Measurements from ENCODE around the gene CENPC.
"Not testable (repeated sequence)": the region's sequence is repeated elsewhere in the genome, so short reads cannot be mapped to it uniquely, and the experiment has no call there.

Gene CENPC

DNA sequence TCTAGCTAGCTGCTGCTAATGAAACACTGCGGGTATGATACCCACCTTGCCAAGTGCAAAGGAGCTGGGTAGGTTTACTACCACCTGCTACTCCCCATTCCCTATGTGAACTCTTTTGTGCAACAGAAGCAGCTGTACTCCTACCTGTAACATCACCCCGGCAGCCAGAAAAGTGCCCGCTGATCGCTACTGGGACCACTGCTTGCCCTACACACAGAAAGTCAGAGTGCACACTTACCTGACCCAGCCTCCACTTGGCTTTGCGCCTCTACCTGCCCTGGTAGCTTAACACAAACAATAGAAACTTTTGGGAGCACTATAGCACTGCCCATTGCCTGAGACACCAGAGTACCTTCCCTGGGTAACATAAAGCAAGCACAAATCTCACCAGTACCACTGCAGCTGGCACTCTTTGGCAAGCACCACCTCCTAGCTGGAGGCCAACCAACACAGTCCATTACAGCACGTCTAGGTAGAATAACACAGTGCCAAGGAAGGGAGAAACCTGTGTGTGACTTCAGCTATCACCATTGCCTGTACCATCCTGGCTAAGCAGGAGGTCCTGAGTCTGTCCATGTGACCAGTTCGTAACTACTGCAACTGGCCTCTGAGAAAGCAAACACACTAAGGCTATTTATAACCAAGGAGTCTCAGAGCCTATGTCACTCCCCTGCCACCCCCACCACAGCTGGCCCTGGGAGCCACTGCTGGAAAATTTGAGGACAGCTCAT, 80.1 kb downstream of the CENPC start:
- no peak for DNase-seq

GRCh38 chr4:67460574-67460973, 84.7 kb downstream of the CENPC start:
- DNase-seq: no peak

DNA sequence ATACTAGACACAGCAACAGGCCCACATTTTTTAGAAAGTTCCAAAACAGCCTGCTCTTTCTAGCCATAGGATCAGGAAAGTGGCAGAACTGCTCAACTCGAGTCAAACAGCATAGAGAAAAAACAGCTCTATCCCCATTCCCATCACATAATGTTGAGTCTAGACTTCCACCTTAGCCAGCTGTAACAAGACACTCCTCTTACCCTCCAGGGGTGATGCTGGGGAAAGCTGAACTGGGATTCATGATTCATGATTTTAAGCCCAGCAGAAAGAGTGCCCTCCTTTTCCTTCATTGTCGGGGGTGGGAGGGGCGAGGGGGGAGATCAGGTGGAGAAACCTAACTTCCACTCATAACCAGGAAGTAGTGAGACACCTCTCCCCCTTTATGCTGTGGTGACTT, 86.1 kb downstream of the CENPC start:
- no peak for DNase-seq

- no peak for DNase-seq
Measured at GRCh38 chr4:67456577-67457196, 88.6 kb downstream of the CENPC start.

DNA sequence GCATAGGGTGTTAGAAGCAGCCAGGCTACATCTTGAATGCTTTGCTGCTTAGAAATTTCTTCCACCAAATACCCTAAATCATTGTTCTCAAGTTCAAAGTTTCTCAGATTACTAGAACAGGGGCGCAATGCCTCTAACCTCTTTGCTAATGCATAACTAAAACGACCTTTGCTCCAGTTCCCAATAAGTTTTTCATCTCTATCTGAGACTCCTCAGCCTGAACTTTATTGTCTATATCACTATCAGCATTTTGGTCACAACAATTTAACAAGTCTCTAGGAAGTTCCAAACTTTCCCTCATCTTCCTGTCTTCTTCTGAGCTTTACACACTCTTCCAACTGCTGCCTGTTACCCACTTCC, 92.5 kb downstream of the CENPC start:
- DNase-seq: not testable (repeated sequence)

GRCh38 chr4:67452100-67452845, 93.0 kb downstream of the CENPC start:
- no peak for DNase-seq

DNA sequence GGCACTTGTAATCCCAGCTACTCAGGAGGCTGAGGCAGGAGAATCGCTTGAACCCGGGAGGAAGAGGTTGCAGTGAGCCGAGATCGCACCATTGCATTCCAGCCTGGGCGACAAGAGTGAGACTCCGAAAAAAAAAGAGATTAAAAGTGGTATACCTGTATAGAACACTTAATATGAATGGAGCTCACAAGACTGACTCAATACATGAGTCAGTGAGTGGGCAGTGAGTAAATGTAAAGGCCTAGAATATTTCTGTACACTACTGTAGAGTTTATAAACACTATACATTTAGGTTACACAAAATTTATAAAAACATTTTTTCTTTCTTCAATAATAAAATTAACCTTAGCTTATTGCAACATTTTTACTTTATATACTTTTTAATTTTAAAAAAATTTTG, 93.8 kb downstream of the CENPC start:
- DNase-seq: no peak

DNA sequence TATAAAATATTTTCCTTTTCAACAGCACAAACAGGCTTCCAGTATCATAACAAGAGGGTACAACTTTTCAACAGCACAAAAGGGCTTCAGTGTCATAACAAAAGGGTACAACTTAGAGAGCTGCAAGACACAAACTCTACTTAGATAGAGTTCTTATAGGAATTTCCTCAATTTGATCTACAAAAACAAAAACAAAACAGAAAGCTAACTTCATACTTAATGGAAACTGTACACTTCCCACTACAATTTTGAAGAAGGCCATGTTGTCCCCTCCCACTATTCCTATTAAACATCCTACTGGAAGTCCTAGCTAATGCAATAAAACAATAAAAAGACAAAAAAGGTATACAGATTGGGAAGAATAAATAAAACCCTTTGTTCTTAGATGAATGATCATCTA, 96.7 kb downstream of the CENPC start:
- DNase-seq: no peak

DNA sequence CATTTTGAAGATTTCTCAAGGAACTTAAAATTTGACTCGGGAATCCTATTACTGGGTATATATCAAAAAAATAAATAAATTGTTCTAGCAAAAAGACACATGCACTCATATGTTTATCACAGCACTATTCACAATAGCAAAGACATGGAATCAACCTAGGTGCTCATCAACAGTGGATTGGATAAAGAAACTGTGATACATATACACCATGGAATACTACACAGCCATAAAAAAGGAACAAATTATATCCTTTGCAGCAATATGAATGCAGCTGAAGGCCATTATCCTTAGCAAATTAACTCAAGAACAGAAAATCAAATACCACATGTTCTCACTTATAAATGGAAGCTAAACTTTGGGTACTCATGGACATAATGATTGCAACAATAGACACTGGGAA, 97.4 kb downstream of the CENPC start:
- DNase-seq: no peak

DNA sequence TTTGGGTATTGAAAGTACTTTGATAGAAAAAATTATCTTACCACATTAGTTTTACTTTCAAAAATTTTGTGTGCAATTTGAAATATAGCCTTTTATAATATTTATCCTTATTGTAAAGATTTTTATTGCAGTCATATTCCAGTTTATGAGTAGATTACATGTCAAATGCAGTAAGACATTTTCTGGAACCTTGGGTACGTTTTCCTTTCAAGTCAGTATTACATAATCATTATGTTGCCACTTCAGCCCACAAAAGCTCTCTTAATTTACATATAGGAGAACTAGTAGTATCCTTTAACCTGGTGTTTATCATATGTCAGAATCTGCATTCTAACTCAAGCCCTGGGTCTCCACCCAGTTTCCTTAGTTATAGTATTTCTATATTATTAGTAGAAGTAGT, 98.5 kb downstream of the CENPC start:
- DNase-seq: no peak

DNA sequence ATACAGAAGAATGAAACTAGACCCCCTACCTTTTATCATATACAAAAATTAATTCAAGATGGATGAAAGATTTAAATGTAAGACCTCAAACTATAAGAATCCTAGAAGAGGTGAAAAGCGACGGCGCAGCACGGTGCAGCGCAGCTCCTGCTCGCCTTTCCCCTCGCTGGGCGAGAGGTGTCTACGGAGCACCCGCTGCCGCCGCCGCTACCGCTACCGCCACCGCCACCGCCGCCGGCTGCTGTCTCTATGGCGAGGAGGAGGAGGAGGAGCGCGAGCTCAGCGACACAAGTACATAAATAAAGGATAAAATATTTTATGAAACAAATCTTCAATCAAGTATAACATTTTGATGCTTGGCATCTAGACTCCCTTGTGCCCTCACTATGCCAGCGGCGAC, 99.4 kb downstream of the CENPC start:
- DNase-seq: not testable (repeated sequence)

DNA sequence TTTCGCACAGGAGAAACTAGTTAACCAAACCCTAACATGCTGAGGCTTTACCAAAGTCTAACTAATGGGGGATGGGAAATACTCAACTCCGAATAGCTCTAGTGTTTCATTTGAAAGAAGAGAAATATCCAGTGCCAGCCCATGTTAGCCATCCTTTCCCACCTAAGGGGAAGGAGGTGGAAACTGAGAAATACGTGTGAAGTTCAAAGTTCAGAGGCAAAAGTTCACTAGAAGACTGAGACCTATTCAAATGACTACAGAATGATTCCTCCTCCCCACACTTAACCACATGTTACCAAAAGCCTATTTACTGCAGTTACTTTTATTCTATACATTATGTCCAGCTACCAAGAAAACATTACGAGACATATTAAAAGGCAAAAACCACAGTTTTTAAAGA, 106.3 kb downstream of the CENPC start:
- no peak for DNase-seq

DNA sequence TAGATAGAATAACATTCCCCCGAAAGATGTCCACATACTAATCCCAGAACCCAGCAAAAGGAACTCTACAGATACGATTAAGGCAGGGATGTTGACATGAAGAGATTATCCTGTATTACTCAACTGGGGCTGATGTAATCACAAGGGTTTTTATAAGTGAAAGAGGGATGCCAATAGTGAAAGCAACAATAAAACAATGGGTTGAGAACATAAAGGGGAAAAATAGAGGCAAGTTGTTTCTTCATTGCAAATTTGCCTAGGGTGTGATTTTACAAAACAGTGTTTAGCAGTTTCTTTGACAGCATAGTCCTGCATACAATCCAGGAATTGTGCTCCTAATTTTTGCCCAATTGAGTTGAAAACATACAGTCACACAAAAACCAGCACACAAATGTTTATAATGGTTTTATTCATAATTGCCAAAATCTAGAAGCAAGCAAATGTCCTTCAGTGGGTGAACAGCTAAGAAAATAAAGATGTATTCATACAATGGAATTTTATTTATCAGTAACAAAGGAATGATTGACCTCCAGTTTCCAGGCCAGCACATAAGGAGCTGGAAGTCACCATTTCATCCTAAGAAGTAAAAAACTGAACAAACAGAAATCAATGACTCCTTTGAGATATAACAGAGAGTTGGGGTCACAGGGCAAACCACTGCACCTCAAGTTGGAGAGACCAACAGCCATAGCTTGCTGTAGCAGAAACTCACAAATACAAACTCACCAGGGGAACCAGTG, 107.2 kb downstream of the CENPC start:
- DNase-seq: no peak

DNA sequence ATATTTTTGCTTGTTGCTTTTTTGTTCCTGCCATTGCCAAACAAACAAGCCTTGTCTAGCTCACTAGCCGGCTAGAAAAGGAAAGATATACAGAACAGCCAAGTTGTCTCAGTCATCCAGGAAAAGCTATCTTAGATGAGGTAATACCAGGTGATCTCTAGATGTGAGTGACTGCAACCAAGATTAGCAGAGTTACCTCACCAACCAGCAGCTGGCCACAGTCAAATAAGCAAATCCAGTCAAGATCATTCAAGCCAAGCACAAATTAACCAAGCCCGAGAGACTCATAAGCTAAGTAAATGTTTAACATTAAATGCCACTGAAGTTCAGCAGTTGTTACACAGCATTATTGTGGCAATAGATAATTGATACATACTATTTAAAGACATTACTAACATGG, 108.6 kb downstream of the CENPC start:
- no peak for DNase-seq

GRCh38 chr4:67430989-67431388, 114.3 kb downstream of the CENPC start:
- DNase-seq: no peak

GRCh38 chr4:67428819-67429218, 116.5 kb downstream of the CENPC start:
- no peak for DNase-seq
